Thymus (tissue), 11 donors: ENCODE data around the gene PDLIM5. TPM values are rescaled to one million over a fixed set of nuclear protein-coding genes. Genes with fewer than 3 reads are reported as not detected.

Experiments used
- DNase-seq, 9 donors: peaks; one replicate each; pipeline ENCODE4 v3.0.0-alpha.2; 2013; ENCODE audit warnings: low spot score in 9 of 9, low read depth in 6 of 9, missing footprints in 1 of 9
- H3K27ac ChIP-seq, 2 donors: one replicate each; pipeline ENCODE4 v1.5.1; 2013; ENCODE audit warnings: control low read depth in 1 of 2, low read depth in 1 of 2, low read length in 1 of 2, mild to moderate bottlenecking in 1 of 2, moderate library complexity in 1 of 2
- H3K27me3 ChIP-seq, 2 donors: one replicate each; pipeline ENCODE4 v1.5.1; 2013; ENCODE audit warnings: low read length in 1 of 2; ENCODE audit not compliant: control insufficient read depth in 2 of 2, insufficient read depth in 1 of 2
- H3K36me3 ChIP-seq, 2 donors: one replicate each; pipeline ENCODE4 v1.5.1; 2013; ENCODE audit warnings: low read length in 1 of 2, mild to moderate bottlenecking in 1 of 2, moderate library complexity in 1 of 2; ENCODE audit not compliant: control insufficient read depth in 2 of 2, insufficient read depth in 2 of 2
- H3K4me1 ChIP-seq, 2 donors: one replicate each; pipeline ENCODE4 v1.5.1; 2013; ENCODE audit warnings: low read length in 2 of 2; ENCODE audit not compliant: control insufficient read depth in 2 of 2, insufficient read depth in 2 of 2
- H3K4me3 ChIP-seq, 2 donors: one replicate each; pipeline ENCODE4 v1.5.1; 2013; ENCODE audit warnings: low read length in 2 of 2, control low read depth in 1 of 2, mild to moderate bottlenecking in 1 of 2
- H3K9me3 ChIP-seq, 2 donors: one replicate each; pipeline ENCODE4 v1.5.1; 2013; ENCODE audit warnings: low read length in 1 of 2, mild to moderate bottlenecking in 1 of 2; ENCODE audit not compliant: control insufficient read depth in 2 of 2, insufficient read depth in 1 of 2
- WGBS: extraction: QIAGEN DNeasy Blood & Tissue Kit; methylation state at CpG from one replicate; pipeline ENCODE4 v1.1.7; 2013; 5-methylcytosine and 5-hydroxymethylcytosine counted together
- polyA plus RNA-seq: library from polyadenylated mRNA; stranded (reverse); fragments of 200-250 nt; gene quantifications from one replicate; pipeline ENCODE4 v1.2.3, GENCODE V29; 2013
- total RNA-seq: library from RNA; stranded (reverse); fragments of 120-200 nt; gene quantifications from one replicate; pipeline ENCODE4 v1.2.4, GENCODE V29; 2013
- donor health status: healthy.

PDLIM5 gene
- total and polyA plus RNA-seq, 2 donors = 12.4 to 25.5 TPM

DNA sequence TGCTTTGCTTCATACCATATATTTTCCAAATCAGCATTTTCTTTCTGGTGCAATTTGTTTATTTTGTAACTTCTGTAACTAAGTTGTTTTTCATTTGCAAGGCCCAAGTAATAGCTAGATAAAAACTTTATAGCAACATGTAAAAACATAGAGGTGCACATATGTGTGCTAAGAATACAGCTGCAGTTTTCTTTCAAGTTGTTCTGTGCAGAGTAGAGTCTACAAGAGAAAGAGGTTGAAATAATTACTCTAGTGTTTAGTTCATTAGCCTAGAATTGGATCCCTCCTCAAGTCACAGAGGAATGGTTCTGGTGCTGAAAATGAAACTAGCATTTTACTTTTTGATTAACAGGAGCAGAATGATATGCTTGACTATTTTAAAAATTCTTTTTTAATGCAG, 32.2 kb upstream of the PDLIM5 start:
- H3K27ac ChIP-seq = no peak overlapping the region
- no peaks in the 10 kb centered on the region for H3K36me3 ChIP-seq
- DNase-seq = no peak
- H3K27me3 ChIP-seq = no peaks in the 10 kb centered on the region
- H3K9me3 ChIP-seq = no peaks in the 10 kb centered on the region
- no peak overlapping the region for H3K4me3 ChIP-seq
- H3K4me1 ChIP-seq = no peaks in the 10 kb centered on the region

DNA sequence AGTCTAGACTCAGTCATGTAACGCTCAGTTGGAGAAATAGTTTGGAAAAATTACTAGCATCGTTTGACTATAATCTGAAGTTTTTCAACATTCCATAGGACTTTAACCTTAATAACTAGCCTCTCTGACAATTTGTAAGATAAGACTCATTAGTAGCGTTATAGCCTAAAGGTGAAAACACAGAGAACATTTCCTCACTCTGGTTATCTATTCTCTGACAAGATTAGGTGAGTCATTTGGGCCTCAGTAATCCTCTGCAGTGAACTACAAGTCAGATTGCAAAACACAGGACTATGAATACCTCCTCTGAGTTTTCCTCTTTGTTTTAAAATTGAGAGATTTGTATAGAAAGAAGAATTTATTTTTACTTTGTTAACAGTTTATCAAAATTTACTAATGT, 31.8 kb upstream of the PDLIM5 start:
- WGBS = 96% methylated on average over 3 of the region's 3 CpGs
- Histone ChIP-seq H3K4me1 (no peaks in the 10 kb centered on the region), H3K4me3 (no peak overlapping the region), H3K36me3 (no peaks in the 10 kb centered on the region), H3K27me3 (no peaks in the 10 kb centered on the region), H3K9me3 (no peaks in the 10 kb centered on the region), H3K27ac (no peak overlapping the region)
- no peak for DNase-seq

GRCh38 chr4:94420356-94420755, 31.4 kb upstream of the PDLIM5 start:
- H3K27ac ChIP-seq = no peak overlapping the region
- no peak overlapping the region for H3K4me3 ChIP-seq
- WGBS = 95% methylated on average over 2 of the region's 2 CpGs
- DNase-seq = no peak
- H3K4me1 ChIP-seq = no peaks in the 10 kb centered on the region
- peaks cover 0 to 4% of the 10 kb centered on the region in 2 donors for H3K9me3 ChIP-seq
- H3K36me3 ChIP-seq = no peaks in the 10 kb centered on the region
- no peaks in the 10 kb centered on the region for H3K27me3 ChIP-seq

- no peaks in the 10 kb centered on the region for H3K27me3 ChIP-seq
- H3K4me1 ChIP-seq = no peaks in the 10 kb centered on the region
- no peak for DNase-seq
- H3K9me3 ChIP-seq = peaks cover 0 to 10% of the 10 kb centered on the region in 2 donors
- no peaks in the 10 kb centered on the region for H3K36me3 ChIP-seq
- no peak overlapping the region for H3K27ac ChIP-seq
- no peak overlapping the region for H3K4me3 ChIP-seq
- 97% methylated on average over 1 of the region's 1 CpG for WGBS
These were observed 25.0 kb upstream of the PDLIM5 start for GRCh38 chr4:94426783-94427182.

- 98% methylated on average over 1 of the region's 1 CpG for WGBS
- Histone ChIP-seq H3K36me3 (no peaks in the 10 kb centered on the region), H3K9me3 (peaks cover 0 to 10% of the 10 kb centered on the region in 2 donors), H3K4me3 (no peak overlapping the region), H3K4me1 (no peaks in the 10 kb centered on the region), H3K27ac (no peak overlapping the region), H3K27me3 (no peaks in the 10 kb centered on the region)
- DNase-seq = no peak
These were observed 22.9 kb upstream of the PDLIM5 start for GRCh38 chr4:94428884-94429283.

DNA sequence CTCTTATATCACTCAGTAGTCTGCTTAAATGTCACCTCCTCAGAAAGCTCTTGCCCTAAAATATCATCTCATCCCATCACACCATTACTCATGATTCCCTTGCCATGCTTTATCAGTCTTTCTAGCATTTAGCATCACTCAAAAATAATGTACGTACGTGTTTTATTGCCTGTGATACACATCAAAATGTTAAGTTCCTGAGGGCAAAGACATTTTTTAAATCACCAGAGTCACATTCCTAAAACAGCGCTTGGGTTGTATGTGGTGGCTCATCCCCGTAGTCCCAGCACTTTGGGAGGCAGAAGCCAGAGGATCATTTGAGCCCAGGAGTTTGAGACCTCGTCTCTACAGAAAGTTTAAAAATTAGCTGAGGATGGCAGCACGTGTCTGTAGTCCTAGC, 21.3 kb upstream of the PDLIM5 start:
- no peaks in the 10 kb centered on the region for H3K36me3 ChIP-seq
- no peaks in the 10 kb centered on the region for H3K27me3 ChIP-seq
- H3K4me3 ChIP-seq = no peak overlapping the region
- 96% methylated on average over 6 of the region's 6 CpGs for WGBS
- DNase-seq = no peak
- H3K4me1 ChIP-seq = no peaks in the 10 kb centered on the region
- H3K27ac ChIP-seq = no peak overlapping the region
- peaks cover 0 to 6% of the 10 kb centered on the region in 2 donors for H3K9me3 ChIP-seq

- Histone ChIP-seq H3K27me3 (no peaks in the 10 kb centered on the region), H3K4me3 (no peak overlapping the region), H3K4me1 (no peaks in the 10 kb centered on the region), H3K27ac (no peak overlapping the region), H3K36me3 (no peaks in the 10 kb centered on the region), H3K9me3 (no peaks in the 10 kb centered on the region)
- over 99% methylated on average over 3 of the region's 3 CpGs for WGBS
- DNase-seq = no peak
These were observed 20.4 kb upstream of the PDLIM5 start for GRCh38 chr4:94431388-94431787.

GRCh38 chr4:94434505-94434904, 17.2 kb upstream of the PDLIM5 start:
- Histone ChIP-seq H3K9me3 (no peaks in the 10 kb centered on the region), H3K4me3 (no peak overlapping the region), H3K36me3 (no peaks in the 10 kb centered on the region), H3K4me1 (no peaks in the 10 kb centered on the region), H3K27me3 (no peaks in the 10 kb centered on the region), H3K27ac (no peak overlapping the region)
- DNase-seq = no peak

- H3K4me1 ChIP-seq = no peaks in the 10 kb centered on the region
- no peaks in the 10 kb centered on the region for H3K36me3 ChIP-seq
- no peaks in the 10 kb centered on the region for H3K27me3 ChIP-seq
- WGBS = 91% methylated on average over 2 of the region's 2 CpGs
- H3K27ac ChIP-seq = no peak overlapping the region
- H3K4me3 ChIP-seq = no peak overlapping the region
- no peak for DNase-seq
- no peaks in the 10 kb centered on the region for H3K9me3 ChIP-seq
These were observed 15.9 kb upstream of the PDLIM5 start for GRCh38 chr4:94435874-94436273.

DNA sequence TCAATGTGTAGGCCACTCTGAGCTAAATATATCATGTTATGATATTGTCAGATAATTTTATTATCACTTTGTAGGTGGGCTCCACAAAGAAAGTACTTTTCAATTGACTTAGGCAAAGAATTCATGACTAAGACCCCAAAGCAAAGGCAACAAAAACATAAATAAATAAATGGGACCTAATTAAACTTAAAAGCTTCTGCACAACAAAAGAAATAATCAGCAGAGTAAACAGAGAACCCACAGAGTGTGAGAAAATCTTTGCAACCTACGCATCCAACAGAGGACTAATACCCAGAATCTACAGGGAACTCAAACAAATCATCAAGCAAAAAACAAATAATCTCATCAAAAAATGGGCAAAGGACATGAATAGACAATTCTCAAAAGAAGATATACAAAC, 15.2 kb upstream of the PDLIM5 start:
- H3K9me3 ChIP-seq = no peaks in the 10 kb centered on the region
- H3K36me3 ChIP-seq = no peaks in the 10 kb centered on the region
- 98% methylated on average over 1 of the region's 1 CpG for WGBS
- no peaks in the 10 kb centered on the region for H3K4me1 ChIP-seq
- H3K27me3 ChIP-seq = no peaks in the 10 kb centered on the region
- DNase-seq = no peak
- no peak overlapping the region for H3K4me3 ChIP-seq
- no peak overlapping the region for H3K27ac ChIP-seq
